Sigmoid colon (tissue), 7 donors: ENCODE results near the gene KEAP1. TPM values are rescaled to one million over a fixed set of nuclear protein-coding genes. Genes with fewer than 3 reads are reported as not detected.

ENCODE experiments used
- DNase-seq: peaks from one replicate; pipeline ENCODE4 v3.0.0-alpha.2; 2019
- H3K27ac ChIP-seq, 4 donors: fragments of 200-600 bp; sonication (generic); one replicate each; pipeline ENCODE4 v1.5.1; 2016 to 2019; ENCODE audit warnings: mild to moderate bottlenecking in 1 of 4
- H3K27me3 ChIP-seq, 3 donors: fragments of 200-600 bp; sonication (generic); one replicate each; pipeline ENCODE4 v1.5.1; 2019; ENCODE audit warnings: mild to moderate bottlenecking in 1 of 3
- H3K36me3 ChIP-seq, 4 donors: fragments of 200-600 bp; sonication (generic); one replicate each; pipeline ENCODE4 v1.5.1; 2016 to 2019
- H3K4me1 ChIP-seq, 4 donors: fragments of 200-600 bp; sonication (generic); one replicate each; pipeline ENCODE4 v1.5.1; 2017 to 2019
- H3K4me3 ChIP-seq, 4 donors: fragments of 200-600 bp; sonication (generic); one replicate each; pipeline ENCODE4 v1.5.1; 2017 to 2019; ENCODE audit warnings: mild to moderate bottlenecking in 2 of 4, moderate library complexity in 1 of 4
- H3K9me3 ChIP-seq, 4 donors: fragments of 200-600 bp in 3 of 4; sonication (generic) in 3 of 4; one replicate each; pipeline versions ENCODE4 v1.5.1 to v1.6.1; 2013 to 2019
- EP300 ChIP-seq, 4 donors: sonication (generic); formaldehyde crosslinking; IDR thresholded peaks; one replicate each; pipeline ENCODE4 v1.6.1; 2017; ENCODE audit warnings: antibody characterized with exemption in 4 of 4
- POLR2A ChIP-seq, 2 donors: fragments of 450-650 bp; IDR thresholded peaks; one replicate each; pipeline ENCODE4 v1.6.1; 2016; ENCODE audit warnings: antibody characterized with exemption in 2 of 2, mild to moderate bottlenecking in 2 of 2, moderate library complexity in 2 of 2
- POLR2AphosphoS5 ChIP-seq, 4 donors: sonication (generic); formaldehyde crosslinking; IDR thresholded peaks; one replicate each; pipeline ENCODE4 v1.6.1; 2017; ENCODE audit warnings: antibody characterized with exemption in 4 of 4
- WGBS, 2 donors: extraction: QIAGEN DNeasy Blood & Tissue Kit; methylation state at CpG; one replicate each; pipeline ENCODE4 v1.1.7; 2013; 5-methylcytosine and 5-hydroxymethylcytosine counted together
- intact Hi-C: fragments of 100-400 bp; cut with DNase I; formaldehyde crosslinking; loops from one replicate; pipeline ENCODE4 v1.15.1; 2023
- polyA plus RNA-seq, 3 donors: library from polyadenylated mRNA; stranded (reverse); fragments of 200-250 nt; gene quantifications; one replicate each; pipeline ENCODE4 v1.2.3, GENCODE V29; 2013
- total RNA-seq, 4 donors: library from RNA; depleted of rRNA; stranded (reverse); fragments of >200 nt; gene quantifications; one replicate each; pipeline ENCODE4 v1.1.0, GENCODE V29; 2016
- TF ChIP-seq, protein P1 (sequence below), 4 experiments: fragments of 450-650 bp in 3 of 4; fragments of 200-600 bp in 1 of 4; IDR thresholded peaks; one replicate each; pipeline ENCODE4 v1.5.1; 2016 to 2019; ENCODE audit warnings: antibody characterized with exemption in 4 of 4, mild to moderate bottlenecking in 3 of 4, moderate library complexity in 2 of 4
- donor health status: healthy with polysubstance abuse.
- donor health status: Bipolar disorder and iron deficiency.
- donor health status: healthy.

Gene KEAP1
- total and polyA plus RNA-seq, 7 donors: 43.2 to 67.8 (median 50.5) TPM

DNA sequence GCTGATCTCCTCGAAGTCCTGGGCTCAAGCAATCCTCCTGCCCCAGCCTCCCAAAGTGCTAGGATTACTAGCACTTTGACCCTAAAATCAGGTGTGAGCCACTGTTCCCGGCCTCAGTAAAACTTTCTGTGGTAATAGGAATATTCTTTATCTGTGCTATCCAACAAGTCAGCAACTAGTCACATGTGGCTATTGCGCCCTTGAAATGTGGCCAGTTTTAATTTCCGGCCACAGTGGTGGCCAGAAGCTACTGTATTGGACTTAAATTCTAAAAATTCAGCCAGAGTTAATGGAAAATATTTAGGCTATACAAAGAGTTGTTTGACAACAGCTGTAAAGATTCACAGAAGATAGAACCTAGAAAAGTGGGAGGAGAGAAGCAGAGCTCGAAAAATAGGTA lies 30.0 kb downstream of the KEAP1 start:
- DNase-seq: no peak
- H3K9me3 ChIP-seq: no peaks in the 10 kb centered on the region
- H3K27ac ChIP-seq: no peak overlapping the region
- WGBS, 2 donors: 79 to 83% methylated on average over 5 of the region's 5 CpGs
- TF ChIP-seq POLR2AphosphoS5 (IDR thresholded peaks at IDR 0.05) (no peak), POLR2A (IDR thresholded peaks at IDR 0.05) (no peak), EP300 (IDR thresholded peaks at IDR 0.05) (no peak)
- TF ChIP-seq, protein P1, sequence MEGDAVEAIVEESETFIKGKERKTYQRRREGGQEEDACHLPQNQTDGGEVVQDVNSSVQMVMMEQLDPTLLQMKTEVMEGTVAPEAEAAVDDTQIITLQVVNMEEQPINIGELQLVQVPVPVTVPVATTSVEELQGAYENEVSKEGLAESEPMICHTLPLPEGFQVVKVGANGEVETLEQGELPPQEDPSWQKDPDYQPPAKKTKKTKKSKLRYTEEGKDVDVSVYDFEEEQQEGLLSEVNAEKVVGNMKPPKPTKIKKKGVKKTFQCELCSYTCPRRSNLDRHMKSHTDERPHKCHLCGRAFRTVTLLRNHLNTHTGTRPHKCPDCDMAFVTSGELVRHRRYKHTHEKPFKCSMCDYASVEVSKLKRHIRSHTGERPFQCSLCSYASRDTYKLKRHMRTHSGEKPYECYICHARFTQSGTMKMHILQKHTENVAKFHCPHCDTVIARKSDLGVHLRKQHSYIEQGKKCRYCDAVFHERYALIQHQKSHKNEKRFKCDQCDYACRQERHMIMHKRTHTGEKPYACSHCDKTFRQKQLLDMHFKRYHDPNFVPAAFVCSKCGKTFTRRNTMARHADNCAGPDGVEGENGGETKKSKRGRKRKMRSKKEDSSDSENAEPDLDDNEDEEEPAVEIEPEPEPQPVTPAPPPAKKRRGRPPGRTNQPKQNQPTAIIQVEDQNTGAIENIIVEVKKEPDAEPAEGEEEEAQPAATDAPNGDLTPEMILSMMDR (IDR thresholded peaks at IDR 0.05): no peak
- no peaks in the 10 kb centered on the region for H3K4me1 ChIP-seq
- intact Hi-C loops: no loop called here
- H3K36me3 ChIP-seq: no peaks in the 10 kb centered on the region
- no peak overlapping the region for H3K4me3 ChIP-seq
- H3K27me3 ChIP-seq: peaks cover 0 to 3% (median 0%) of the 10 kb centered on the region in 3 donors

- no peak for TF ChIP-seq EP300 (IDR thresholded peaks at IDR 0.05)
- TF ChIP-seq, protein P1 (IDR thresholded peaks at IDR 0.05): peak in 1 of 4 experiments; percentile 20
- intact Hi-C loops: no loop called here
- DNase-seq: no peak
- Histone ChIP-seq H3K9me3 (no peaks in the 10 kb centered on the region), H3K4me1 (no peaks in the 10 kb centered on the region), H3K27me3 (peaks cover 0 to 3% (median 0%) of the 10 kb centered on the region in 3 donors), H3K36me3 (peaks cover 0 to 10% (median 6%) of the 10 kb centered on the region in 4 donors), H3K4me3 (no peak overlapping the region), H3K27ac (no peak overlapping the region)
- 21 to 57% methylated on average over 6 of the region's 6 CpGs for WGBS, 2 donors
Observed at GRCh38 chr19:10471909-10472308, 31.2 kb downstream of the KEAP1 start.

DNA sequence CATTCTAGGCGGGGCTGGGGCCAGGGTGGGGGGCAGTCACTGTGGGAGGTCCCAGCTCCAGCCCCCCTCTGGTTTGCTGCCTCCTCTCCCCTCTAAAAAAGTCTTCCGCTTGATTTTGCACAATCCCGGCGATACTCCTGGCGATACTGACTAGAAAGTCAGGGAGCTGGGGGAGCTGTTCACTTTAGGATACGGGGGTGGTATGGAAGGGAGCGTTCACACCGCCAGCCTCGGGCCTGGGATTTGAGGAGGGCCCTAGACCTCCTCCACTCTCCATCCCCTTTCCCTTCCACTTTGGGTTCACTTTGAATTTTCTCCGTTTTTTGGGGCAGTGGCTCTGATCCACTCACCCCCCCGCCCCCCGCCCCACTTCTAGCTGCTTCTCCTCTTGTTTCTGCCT lies 35.0 kb downstream of the KEAP1 start:
- Histone ChIP-seq H3K36me3 (peaks cover 0 to 41% (median 25%) of the 10 kb centered on the region in 4 donors), H3K27me3 (peaks cover 0 to 3% (median 0%) of the 10 kb centered on the region in 3 donors), H3K9me3 (no peaks in the 10 kb centered on the region), H3K4me1 (no peaks in the 10 kb centered on the region), H3K27ac (no peak overlapping the region), H3K4me3 (no peak overlapping the region)
- no peak for TF ChIP-seq EP300 (IDR thresholded peaks at IDR 0.05)
- no peak for TF ChIP-seq POLR2AphosphoS5 (IDR thresholded peaks at IDR 0.05)
- TF ChIP-seq, protein P1 (IDR thresholded peaks at IDR 0.05): no peak
- no peak for TF ChIP-seq POLR2A (IDR thresholded peaks at IDR 0.05)
- 93 to 96% methylated on average over 12 of the region's 12 CpGs for WGBS, 2 donors
- no peak for DNase-seq
- intact Hi-C loops: no loop called here

DNA sequence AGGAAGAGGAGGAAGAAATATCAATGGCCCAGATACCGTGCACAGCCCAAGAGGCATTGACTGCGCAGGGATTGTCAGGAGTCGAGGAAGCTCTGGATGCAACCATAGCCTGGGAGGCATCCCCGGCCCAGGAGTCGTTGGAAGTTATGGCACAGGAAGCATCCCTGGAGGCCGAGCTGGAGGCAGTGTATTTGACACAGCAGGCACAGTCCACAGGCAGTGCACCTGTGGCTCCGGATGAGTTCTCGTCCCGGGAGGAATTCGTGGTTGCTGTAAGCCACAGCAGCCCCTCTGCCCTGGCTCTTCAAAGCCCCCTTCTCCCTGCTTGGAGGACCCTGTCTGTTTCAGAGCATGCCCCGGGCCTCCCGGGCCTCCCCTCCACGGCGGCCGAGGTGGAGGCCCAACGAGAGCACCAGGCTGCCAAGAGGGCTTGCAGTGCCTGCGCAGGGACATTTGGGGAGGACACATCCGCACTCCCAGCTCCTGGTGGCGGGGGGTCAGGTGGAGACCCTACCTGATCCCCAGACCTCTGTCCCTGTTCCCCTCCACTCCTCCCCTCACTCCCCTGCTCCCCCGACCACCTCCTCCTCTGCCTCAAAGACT lies 36.0 kb downstream of the KEAP1 start:
- intact Hi-C loops: no loop called here
- 89 to 91% methylated on average over 20 of the region's 20 CpGs for WGBS, 2 donors
- no peak overlapping the region for H3K4me3 ChIP-seq

More for the DNA sequence above, 36.0 kb downstream of the KEAP1 start:
- Histone ChIP-seq H3K27me3 (no peaks in the 10 kb centered on the region), H3K27ac (no peak overlapping the region), H3K36me3 (peaks cover 0 to 41% (median 25%) of the 10 kb centered on the region in 4 donors), H3K9me3 (no peaks in the 10 kb centered on the region), H3K4me1 (no peaks in the 10 kb centered on the region)
- no peak for DNase-seq
- TF ChIP-seq POLR2A (IDR thresholded peaks at IDR 0.05) (no peak), POLR2AphosphoS5 (IDR thresholded peaks at IDR 0.05) (no peak), EP300 (IDR thresholded peaks at IDR 0.05) (no peak)
- TF ChIP-seq, protein P1 (IDR thresholded peaks at IDR 0.05): no peak
